SU-DHL-6 (cell line): ENCODE measurements around the gene MIF.
"Not testable (repeated sequence)": the region's sequence is repeated elsewhere in the genome, so short reads cannot be mapped to it uniquely, and the experiment has no call there.

ENCODE experiments used
- CTCF ChIP-seq: fragments of 200-600 bp; sonication (generic); IDR thresholded peaks from one replicate; pipeline ENCODE4 v1.5.1; 2017; ENCODE audit warnings: antibody characterized with exemption, mild to moderate bottlenecking, low read length, moderate library complexity; ENCODE audit not compliant: insufficient read depth, poor library complexity, severe bottlenecking
- EZH2phosphoT487 ChIP-seq: fragments of 200-600 bp; sonication (generic), shearing (Covaris generic); conservative IDR thresholded peaks from 2 replicates; pipeline ENCODE4 v1.6.1; 2018; ENCODE audit warnings: mild to moderate bottlenecking, antibody characterized with exemption, low read length, moderate library complexity, mixed read lengths

GRCh38 chr22:23900227-23900626 lies 6.0 kb downstream of the MIF start:
- not testable (repeated sequence) for TF ChIP-seq EZH2phosphoT487, CTCF
